Natural killer cell (primary cell): Measurements from ENCODE around the gene TMEM53. TPM values are rescaled to one million over a fixed set of nuclear protein-coding genes. Genes with fewer than 3 reads are reported as not detected.

ENCODE experiments used
- ATAC-seq, 3 donors: fragments of 150-1000 bp in 2 of 3; fragments of 200-7000 bp in 1 of 3; cut with Tn5 transposase; 1 replicate in 1 of 3; 2 replicates in 2 of 3; pipeline ENCODE4 v1.10.0; 2021; ENCODE audit warnings: mild to moderate bottlenecking in 2 of 3, moderate library complexity in 2 of 3
- DNase-seq, 2 donors: peaks; one replicate each; pipeline versions ENCODE4 v3.0.0 to v3.0.0-alpha.2; 2013 to 2021; ENCODE audit warnings: mixed read lengths in 1 of 2
- H3K27ac ChIP-seq: one replicate; pipeline ENCODE4 v1.5.1; 2013; ENCODE audit warnings: mild to moderate bottlenecking, low read length
- H3K27me3 ChIP-seq: one replicate; pipeline ENCODE4 v1.6.1; 2013; ENCODE audit warnings: low read length; ENCODE audit not compliant: control insufficient read depth, insufficient read depth
- H3K36me3 ChIP-seq: one replicate; pipeline ENCODE4 v1.6.1; 2013; ENCODE audit warnings: low read length; ENCODE audit not compliant: control insufficient read depth, insufficient read depth
- H3K4me1 ChIP-seq: one replicate; pipeline ENCODE4 v1.6.1; 2013; ENCODE audit warnings: low read length; ENCODE audit not compliant: control insufficient read depth, insufficient read depth
- H3K4me3 ChIP-seq: one replicate; pipeline ENCODE4 v1.5.1; 2013; ENCODE audit warnings: low read length
- H3K9me3 ChIP-seq: one replicate; pipeline ENCODE4 v1.6.1; 2013; ENCODE audit warnings: low read length; ENCODE audit not compliant: control insufficient read depth, insufficient read depth
- H3K27ac Mint-ChIP-seq, 2 donors: one replicate each; pipeline ENCODE4 v1.8.0; 2022; ENCODE audit warnings: mild to moderate bottlenecking in 2 of 2, mixed read lengths in 2 of 2, moderate library complexity in 1 of 2
- H3K27me3 Mint-ChIP-seq, 2 donors: one replicate each; pipeline ENCODE4 v1.8.0; 2022; ENCODE audit warnings: low read depth in 2 of 2, mixed read lengths in 2 of 2
- H3K36me3 Mint-ChIP-seq: one replicate; pipeline ENCODE4 v1.8.0; 2022; ENCODE audit warnings: mixed read lengths
- H3K4me1 Mint-ChIP-seq, 2 donors: one replicate each; pipeline ENCODE4 v1.8.0; 2022; ENCODE audit warnings: mixed read lengths in 2 of 2
- H3K4me3 Mint-ChIP-seq: one replicate; pipeline ENCODE4 v1.8.0; 2022; ENCODE audit warnings: mild to moderate bottlenecking, moderate library complexity, mixed read lengths
- H3K9me3 Mint-ChIP-seq, 2 donors: one replicate each; pipeline ENCODE4 v1.8.0; 2022; ENCODE audit warnings: mixed read lengths in 2 of 2
- WGBS: methylation state at CpG from one replicate; pipeline ENCODE4 v1.1.7; 2013; ENCODE audit warnings: missing lambda C conversion rate; ENCODE audit not compliant: insufficient coverage; 5-methylcytosine and 5-hydroxymethylcytosine counted together
- intact Hi-C: fragments of 100-400 bp; cut with micrococcal nuclease; formaldehyde crosslinking; loops from one replicate; pipeline ENCODE4 v1.14.2; 2022
- total RNA-seq, 4 donors: library from RNA; stranded (reverse); fragments of 120-200 nt in 1 of 4; gene quantifications; one replicate each; pipeline versions ENCODE4 v1.2.3 to v1.2.4, GENCODE V29; 2013 to 2022
- TF ChIP-seq, protein P1 (sequence below): fragments of 200-600 bp; IDR thresholded peaks from one replicate; pipeline ENCODE4 v1.8.0; 2022; ENCODE audit warnings: antibody characterized with exemption

Gene TMEM53
- total RNA-seq, 3 donors from 2014 or later (not counting 1 experiment from before 2014, with no cell fraction given) = 2.2 to 3.8 (median 3.3) TPM

DNA sequence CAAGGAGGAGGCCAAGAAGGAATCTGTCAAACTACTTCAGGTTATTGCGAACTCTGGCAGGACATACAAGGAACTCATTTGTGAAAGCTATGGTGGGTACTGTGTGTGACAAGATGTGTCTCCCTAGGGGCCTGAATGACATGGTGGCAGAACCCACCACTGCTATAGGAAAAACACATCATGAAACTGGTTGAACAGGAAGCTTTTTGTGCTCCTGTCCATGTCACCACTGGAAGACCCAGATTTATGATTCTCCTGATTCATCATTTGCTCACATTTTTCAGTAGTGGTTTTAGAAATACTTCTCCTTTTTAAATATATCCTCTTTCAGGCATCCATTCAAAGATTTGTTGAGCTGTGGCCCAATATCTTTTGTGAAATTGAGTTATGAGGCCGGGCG lies 23.9 kb upstream of the TMEM53 start:
- Mint-ChIP-seq H3K4me3 (no peak overlapping the region), H3K4me1 (peaks cover 26 to 29% of the 10 kb centered on the region in 2 donors), H3K27ac (peak overlapping the region; percentile 91 to 96), H3K9me3 (no peaks in the 10 kb centered on the region), H3K36me3 (no peaks in the 10 kb centered on the region), H3K27me3 (no peaks in the 10 kb centered on the region)
- no peaks in the 10 kb centered on the region for H3K36me3 ChIP-seq
- intact Hi-C loops = no loop called here
- H3K4me1 ChIP-seq = peaks cover 31% of the 10 kb centered on the region
- H3K9me3 ChIP-seq = no peaks in the 10 kb centered on the region
- 49% methylated on average over 3 of the region's 3 CpGs for WGBS
- H3K27me3 ChIP-seq = no peaks in the 10 kb centered on the region
- H3K4me3 ChIP-seq = no peak overlapping the region
- DNase-seq = no peak
- peak overlapping the region; percentile 72 for H3K27ac ChIP-seq
- TF ChIP-seq, protein P1, sequence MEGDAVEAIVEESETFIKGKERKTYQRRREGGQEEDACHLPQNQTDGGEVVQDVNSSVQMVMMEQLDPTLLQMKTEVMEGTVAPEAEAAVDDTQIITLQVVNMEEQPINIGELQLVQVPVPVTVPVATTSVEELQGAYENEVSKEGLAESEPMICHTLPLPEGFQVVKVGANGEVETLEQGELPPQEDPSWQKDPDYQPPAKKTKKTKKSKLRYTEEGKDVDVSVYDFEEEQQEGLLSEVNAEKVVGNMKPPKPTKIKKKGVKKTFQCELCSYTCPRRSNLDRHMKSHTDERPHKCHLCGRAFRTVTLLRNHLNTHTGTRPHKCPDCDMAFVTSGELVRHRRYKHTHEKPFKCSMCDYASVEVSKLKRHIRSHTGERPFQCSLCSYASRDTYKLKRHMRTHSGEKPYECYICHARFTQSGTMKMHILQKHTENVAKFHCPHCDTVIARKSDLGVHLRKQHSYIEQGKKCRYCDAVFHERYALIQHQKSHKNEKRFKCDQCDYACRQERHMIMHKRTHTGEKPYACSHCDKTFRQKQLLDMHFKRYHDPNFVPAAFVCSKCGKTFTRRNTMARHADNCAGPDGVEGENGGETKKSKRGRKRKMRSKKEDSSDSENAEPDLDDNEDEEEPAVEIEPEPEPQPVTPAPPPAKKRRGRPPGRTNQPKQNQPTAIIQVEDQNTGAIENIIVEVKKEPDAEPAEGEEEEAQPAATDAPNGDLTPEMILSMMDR = no peak
- no peak for ATAC-seq

DNA sequence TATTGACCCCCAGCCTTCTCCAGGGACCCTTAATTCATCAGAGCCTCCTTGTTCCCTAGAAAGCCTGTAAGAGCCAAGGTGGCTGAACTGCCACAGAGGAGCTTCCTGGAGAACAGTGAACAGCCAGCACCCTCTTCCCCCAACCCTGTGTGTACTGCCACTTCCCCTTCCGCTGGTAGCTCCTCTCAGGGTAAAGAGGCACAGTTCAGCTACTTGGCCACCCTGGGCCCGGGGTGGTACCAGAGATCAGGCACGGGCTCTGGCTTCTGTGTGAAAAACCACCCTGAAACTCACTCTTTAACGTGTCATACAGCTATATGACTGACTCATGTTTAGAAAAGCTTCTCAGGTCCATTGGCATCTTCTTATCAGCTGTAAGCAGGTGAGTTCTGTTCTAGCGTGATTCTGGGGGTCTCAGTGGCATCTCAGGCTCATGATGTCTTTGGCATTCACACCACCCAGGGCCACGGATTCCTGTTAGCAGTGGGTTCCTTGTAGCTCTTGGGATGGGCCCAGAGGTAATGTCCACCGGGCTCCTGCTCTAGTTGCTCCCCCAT lies 22.6 kb upstream of the TMEM53 start:
- Mint-ChIP-seq H3K27ac (peak overlapping the region; percentile 91 to 96), H3K36me3 (no peaks in the 10 kb centered on the region), H3K4me1 (peaks cover 26 to 29% of the 10 kb centered on the region in 2 donors), H3K27me3 (no peaks in the 10 kb centered on the region), H3K9me3 (no peaks in the 10 kb centered on the region), H3K4me3 (peak overlapping the region; percentile 74)
- TF ChIP-seq, protein P1 = no peak
- Histone ChIP-seq H3K27me3 (no peaks in the 10 kb centered on the region), H3K4me1 (peaks cover 31% of the 10 kb centered on the region), H3K27ac (peak overlapping the region; percentile 72), H3K4me3 (no peak overlapping the region), H3K9me3 (no peaks in the 10 kb centered on the region), H3K36me3 (no peaks in the 10 kb centered on the region)
- intact Hi-C loops = no loop called here
- ATAC-seq (peak; percentile 89 to 98 (median 95)), DNase-seq (peak; percentile 43 to 63)
- 23% methylated on average over 7 of the region's 7 CpGs for WGBS

DNA sequence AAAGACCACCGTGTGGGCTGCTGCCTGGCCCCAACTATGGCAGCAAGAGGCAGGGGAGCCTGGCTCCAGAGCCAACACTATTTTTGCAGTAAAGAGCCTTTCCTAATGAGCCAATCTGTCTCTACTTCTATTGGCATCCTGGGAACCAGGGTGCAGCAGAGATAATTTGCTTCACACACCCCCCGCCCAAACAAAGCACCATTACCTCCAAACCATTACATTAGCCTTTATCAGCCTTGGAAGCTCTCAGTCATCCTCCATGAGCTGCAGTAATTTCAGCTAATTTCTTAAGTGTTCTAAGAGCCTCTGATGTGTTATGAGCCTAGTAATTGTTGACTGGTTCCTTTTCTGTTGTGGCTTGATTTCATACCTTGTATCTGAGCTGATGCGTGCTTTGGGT lies 21.8 kb upstream of the TMEM53 start:
- intact Hi-C loops = no loop called here
- Mint-ChIP-seq H3K27ac (peak overlapping the region; percentile 91 to 96), H3K27me3 (no peaks in the 10 kb centered on the region), H3K9me3 (no peaks in the 10 kb centered on the region), H3K4me3 (peak overlapping the region; percentile 28), H3K4me1 (peaks cover 26 to 29% of the 10 kb centered on the region in 2 donors), H3K36me3 (no peaks in the 10 kb centered on the region)
- H3K27me3 ChIP-seq = no peaks in the 10 kb centered on the region
- no peaks in the 10 kb centered on the region for H3K36me3 ChIP-seq
- DNase-seq = no peak
- H3K9me3 ChIP-seq = no peaks in the 10 kb centered on the region
- no peak for ATAC-seq
- 87% methylated on average over 2 of the region's 3 CpGs for WGBS
- TF ChIP-seq, protein P1 = no peak
- H3K4me3 ChIP-seq = no peak overlapping the region
- H3K27ac ChIP-seq = peak overlapping the region; percentile 72
- peaks cover 31% of the 10 kb centered on the region for H3K4me1 ChIP-seq

- H3K27me3 ChIP-seq = no peaks in the 10 kb centered on the region
- ATAC-seq (no peak), DNase-seq (no peak)
- H3K27ac ChIP-seq = no peak overlapping the region
- TF ChIP-seq, protein P1 = no peak
- 98% methylated on average over 4 of the region's 4 CpGs for WGBS
- Mint-ChIP-seq H3K27ac (peak overlapping the region; percentile 91 to 96), H3K36me3 (no peaks in the 10 kb centered on the region), H3K9me3 (no peaks in the 10 kb centered on the region), H3K4me3 (no peak overlapping the region), H3K27me3 (no peaks in the 10 kb centered on the region), H3K4me1 (peaks cover 26 to 29% of the 10 kb centered on the region in 2 donors)
- peaks cover 31% of the 10 kb centered on the region for H3K4me1 ChIP-seq
- no peaks in the 10 kb centered on the region for H3K36me3 ChIP-seq
- intact Hi-C loops = no loop called here
- no peaks in the 10 kb centered on the region for H3K9me3 ChIP-seq
- no peak overlapping the region for H3K4me3 ChIP-seq
Measured at GRCh38 chr1:44695671-44696070, 21.4 kb upstream of the TMEM53 start.
